GM18499 (cell line): ENCODE measurements around the gene FTCD.
"Not testable (repeated sequence)": the region's sequence is repeated elsewhere in the genome, so short reads cannot be mapped to it uniquely, and the experiment has no call there.

Source experiments
- ATAC-seq: cut with Tn5 transposase; IDR thresholded peaks from one replicate; pipeline ENCODE4 v1.9.1; 2021; ENCODE audit warnings: moderate number of reproducible peaks; ENCODE audit not compliant: insufficient read depth, unreplicated experiment

Gene FTCD

DNA sequence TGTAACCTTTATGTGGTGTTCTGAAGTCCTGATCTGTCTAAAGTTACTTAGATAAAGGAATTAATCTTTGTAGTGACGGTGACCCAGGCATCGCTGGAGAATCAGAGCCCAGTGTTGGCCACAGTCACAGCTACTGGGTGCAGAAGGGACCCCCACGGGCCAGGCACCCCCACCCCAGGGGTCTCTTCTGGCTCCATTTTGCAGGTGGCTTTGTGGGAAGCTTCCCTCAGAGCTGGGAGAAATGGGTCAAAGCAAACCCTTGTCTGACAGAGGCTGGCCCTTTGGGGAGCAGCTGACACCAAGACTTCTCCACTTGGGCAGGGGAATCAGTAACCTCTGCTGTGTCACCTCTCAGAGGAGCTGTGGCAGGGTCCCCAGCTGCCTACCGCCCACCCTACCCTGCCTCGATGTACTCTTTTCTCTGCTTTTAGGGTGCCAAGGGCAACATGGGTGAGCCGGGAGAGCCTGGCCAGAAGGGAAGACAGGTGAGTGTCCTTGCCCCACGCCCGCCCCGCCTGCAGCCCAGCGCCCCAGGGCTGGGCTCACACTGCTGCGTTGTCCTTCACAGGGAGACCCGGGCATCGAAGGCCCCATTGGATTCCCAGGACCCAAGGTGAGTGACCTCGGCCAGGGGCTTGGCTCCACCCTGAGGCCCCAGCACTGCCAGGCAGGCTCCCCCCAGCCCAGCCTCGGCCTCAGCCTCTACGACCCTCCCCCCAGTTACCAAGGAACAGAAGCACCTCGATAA lies 39.8 kb downstream of the FTCD start:
- no peak for ATAC-seq

DNA sequence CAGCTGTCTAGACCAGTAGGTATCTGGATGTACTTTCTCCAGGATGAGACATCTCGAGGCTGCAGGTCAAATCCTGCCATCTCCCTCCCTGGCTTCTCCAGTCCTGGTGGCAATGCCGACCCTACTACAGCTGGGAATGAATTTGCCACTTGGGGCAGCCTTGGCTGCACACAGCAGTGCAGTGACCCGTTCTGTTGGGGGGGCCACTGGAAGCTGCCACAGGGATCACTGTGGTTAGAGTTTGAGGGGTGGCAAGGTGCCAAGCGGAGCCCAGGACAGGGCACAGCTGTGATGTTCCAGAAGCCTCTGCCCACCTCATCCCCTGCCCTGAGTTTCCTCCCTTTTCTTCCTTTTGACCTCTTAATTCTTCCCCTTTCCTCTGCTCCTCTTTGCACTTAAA lies 40.4 kb downstream of the FTCD start:
- no peak for ATAC-seq

- no peak for ATAC-seq
Measured at GRCh38 chr21:46113497-46114176, 41.7 kb downstream of the FTCD start.

DNA sequence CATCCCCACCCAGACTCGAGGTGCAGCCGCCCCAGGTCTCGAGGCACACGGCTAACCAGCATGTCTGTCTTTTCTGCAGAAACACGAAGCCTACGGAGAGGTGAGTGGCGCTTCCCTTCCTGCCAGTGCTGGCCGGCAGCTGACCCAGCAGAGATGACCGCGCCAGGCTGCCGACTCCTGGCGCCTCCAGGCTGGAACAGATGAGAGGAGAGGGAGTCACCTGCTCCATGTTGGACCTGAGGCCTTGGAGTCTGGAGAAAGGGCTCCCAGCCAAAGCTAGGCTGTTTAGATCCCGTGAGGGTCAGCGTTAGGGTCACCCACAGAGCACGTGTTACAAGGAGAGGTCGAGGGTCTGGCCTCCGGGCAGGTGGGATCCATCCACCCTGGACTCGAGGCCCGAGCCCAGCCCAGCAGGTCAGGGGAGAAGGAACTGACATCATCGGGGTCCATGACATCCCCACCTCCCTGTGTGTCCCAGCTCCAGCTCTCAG lies 42.6 kb downstream of the FTCD start:
- no peak for ATAC-seq

DNA sequence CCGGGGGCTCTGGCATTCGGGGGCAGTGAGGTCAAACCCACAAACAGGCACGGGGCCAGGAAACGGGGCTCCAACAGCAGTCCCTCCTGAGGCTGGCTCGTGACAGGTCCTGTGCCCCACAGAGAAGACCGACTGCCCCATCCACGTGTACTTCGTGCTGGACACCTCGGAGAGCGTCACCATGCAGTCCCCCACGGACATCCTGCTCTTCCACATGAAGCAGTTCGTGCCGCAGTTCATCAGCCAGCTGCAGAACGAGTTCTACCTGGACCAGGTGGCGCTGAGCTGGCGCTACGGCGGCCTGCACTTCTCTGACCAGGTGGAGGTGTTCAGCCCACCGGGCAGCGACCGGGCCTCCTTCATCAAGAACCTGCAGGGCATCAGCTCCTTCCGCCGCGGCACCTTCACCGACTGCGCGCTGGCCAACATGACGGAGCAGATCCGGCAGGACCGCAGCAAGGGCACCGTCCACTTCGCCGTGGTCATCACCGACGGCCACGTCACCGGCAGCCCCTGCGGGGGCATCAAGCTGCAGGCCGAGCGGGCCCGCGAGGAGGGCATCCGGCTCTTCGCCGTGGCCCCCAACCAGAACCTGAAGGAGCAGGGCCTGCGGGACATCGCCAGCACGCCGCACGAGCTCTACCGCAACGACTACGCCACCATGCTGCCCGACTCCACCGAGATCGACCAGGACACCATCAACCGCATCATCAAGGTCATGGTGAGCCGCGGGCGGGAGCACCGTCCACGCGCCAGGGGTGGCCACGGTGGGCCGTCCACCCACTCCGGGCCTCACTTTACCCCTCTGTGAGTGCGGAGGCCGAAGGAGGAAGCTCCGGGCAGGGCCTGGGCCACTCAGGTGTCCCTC lies 43.3 kb downstream of the FTCD start:
- no peak for ATAC-seq

GRCh38 chr21:46111193-46111571 lies 44.2 kb downstream of the FTCD start:
- ATAC-seq = no peak

DNA sequence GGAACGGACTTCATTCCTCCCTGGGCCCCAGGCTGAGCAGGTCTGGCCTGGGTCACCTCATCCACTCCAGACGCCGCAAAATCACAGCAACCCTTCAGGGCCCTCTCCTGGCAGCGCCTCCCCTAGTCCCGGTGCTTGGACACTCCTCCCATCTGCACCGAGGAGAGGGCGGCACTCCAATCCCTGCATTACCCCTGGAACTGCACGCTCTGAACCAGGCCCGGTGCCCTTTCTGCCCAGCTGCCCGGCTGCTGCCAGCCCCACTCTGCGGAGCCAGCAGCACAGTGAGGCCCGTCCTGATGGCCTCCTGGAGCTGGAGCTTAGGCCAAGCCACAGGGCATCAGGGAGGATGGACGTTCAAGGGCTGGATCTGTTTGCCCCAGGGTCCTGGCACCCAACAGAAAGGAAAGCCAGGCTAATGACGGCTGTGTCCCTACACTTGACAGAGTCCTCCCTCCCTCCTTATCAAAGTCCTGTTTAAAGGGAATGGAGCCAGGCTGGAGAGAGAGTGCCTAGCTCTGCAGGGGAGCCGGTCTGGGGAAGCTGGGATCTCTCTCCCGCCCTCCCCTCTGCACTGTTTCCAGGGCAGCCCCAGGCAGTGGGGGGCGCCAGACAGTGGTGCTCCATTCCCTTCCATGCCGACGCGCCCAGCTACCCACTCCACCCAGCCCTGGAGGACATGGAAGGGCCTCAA lies 44.7 kb downstream of the FTCD start:
- ATAC-seq = no peak

- no peak for ATAC-seq
Measured at GRCh38 chr21:46109313-46110221, 45.8 kb downstream of the FTCD start.

DNA sequence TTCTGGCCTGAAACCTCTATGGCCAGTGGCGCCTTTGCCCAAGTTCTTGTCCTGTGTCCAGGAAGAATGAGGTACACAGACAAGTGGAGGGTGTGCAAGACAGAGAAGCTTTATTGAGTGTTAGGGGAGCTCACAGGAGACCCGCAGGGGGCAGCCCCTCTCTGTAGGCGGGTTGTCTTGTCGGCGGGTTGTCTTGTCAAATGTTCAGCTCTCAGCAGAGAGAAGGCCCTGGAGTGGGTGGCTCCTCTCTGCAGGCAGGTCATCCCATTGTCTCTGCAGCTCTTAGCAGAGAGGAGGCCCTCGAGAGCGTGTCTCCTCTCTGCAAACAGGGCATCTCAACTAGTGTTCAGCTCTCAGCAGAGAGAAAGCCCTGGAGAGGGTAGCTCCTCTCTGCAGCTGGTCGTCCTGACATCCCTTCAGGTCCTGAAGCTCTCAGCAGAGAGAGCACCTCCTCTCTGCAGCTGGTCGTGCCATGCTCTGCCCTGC lies 46.5 kb downstream of the FTCD start:
- ATAC-seq = no peak

DNA sequence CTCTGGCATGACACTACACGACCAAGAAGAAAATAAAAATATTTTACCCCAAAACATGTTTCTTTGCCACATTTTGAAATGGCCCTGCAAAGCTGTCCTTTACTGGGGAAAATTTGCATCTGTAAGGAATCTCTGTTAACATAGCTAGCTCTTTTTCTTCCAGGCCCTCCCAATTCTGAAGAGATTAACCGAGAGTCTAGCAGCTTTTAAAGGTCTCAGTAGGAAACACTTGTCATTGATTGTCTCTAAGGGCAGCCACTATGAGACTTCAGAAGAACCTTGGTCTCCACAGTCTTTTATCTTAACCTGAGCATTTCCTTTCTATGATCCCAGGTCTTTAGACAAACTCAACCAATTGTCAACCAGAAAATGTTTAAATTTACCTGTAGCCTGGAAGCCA lies 48.0 kb downstream of the FTCD start:
- not testable (repeated sequence) for ATAC-seq

- ATAC-seq = no peak
Measured at GRCh38 chr21:46104104-46104503, 51.3 kb downstream of the FTCD start.

GRCh38 chr21:46100906-46101305 lies 54.5 kb downstream of the FTCD start:
- ATAC-seq = no peak

- ATAC-seq = no peak
Measured at GRCh38 chr21:46100426-46100825, 55.0 kb downstream of the FTCD start.

DNA sequence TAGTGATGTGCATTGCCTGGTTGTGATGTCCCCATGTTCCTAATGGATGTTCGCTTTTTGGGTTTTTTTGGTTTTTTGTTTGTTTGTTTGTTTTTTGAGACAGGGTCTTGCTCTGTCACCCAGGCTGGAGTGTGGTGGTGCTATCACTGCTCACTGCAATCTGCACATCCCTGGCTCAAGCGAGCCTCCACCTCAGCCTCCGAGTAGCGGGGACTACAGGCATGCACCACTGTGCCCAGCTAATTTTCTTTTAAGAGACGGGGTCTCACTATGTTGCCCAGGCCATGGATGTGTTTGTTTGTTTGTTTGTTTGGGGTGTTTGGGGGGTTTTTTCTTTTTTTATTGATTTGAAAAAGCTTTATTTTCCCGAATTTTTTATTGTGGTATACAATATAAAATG lies 55.4 kb downstream of the FTCD start:
- ATAC-seq = no peak

DNA sequence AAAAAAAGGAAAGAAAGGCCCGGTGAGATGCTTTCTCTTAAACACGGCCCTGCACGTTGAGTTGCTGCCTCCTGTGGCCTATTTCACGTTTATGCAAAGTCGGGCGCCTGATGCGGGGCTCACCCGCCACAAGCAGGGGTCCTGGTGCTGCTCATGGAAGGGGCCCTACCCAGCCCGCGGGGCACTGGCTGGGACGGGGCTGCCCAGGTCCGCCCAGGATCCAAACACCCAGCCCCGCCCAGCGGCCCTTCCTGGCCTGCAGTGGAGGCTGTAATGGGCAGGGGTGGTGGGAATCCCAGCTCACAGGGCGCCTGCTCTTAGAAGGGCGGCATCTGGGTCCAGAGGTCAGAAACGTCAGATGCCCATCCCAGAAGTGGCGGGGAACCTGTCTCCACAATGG lies 55.9 kb downstream of the FTCD start:
- ATAC-seq = no peak

DNA sequence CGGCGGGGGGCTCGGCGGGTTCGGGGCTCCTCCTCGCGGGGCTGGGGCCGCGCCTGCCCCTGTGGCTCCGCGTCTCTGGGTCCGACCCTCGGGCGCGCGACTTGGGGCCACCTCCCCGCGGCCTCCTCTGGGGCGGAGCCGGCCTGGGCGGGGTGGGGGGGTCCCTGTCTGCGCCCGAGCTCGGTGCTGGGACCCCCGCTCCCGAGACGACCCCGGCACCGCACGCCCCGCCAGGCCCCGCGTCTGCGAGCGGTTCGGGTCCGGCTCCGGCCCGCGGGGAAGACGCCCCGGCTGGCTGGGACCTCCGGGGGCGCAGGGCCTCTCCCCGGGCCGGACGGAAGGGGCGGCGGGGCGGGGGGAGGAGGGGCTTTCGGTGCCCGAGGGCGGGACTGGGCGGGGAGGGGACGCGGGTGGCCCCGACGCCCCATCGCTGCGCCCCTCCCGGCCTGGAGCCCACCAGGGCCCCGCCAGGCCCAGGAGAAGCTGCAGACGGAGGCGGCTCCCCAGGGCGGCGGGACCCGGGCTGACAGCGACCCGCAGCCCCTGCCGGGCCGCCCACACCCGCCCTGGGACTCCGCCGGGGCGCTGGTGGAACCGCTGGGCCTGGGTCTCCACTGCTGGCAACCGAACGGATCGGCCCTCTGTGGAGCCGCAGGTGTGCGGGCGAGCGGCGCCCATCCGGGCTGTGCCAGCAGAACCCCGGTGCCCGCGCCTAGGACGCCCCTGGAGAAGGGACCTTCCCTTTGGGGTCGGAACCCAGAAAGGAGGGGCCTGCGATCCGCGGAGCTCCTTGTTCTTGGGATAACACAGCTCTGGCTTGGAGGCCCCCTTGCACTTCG lies 56.9 kb downstream of the FTCD start:
- no peak for ATAC-seq

- ATAC-seq = no peak
Measured at GRCh38 chr21:46097336-46098293, 57.8 kb downstream of the FTCD start, which contains the start of gene COL6A2. COL6A2 (plus strand) TSS chr21:46098112.
